Gastrocnemius medialis (tissue), 4 donors: ENCODE results near the gene DMGDH.

Experiments used
- CTCF ChIP-seq, 5 experiments: fragments of 450-650 bp in 3 of 5; fragments of 200-600 bp in 2 of 5; sonication (generic) in 2 of 5; IDR thresholded peaks in 4 of 5; conservative IDR thresholded peaks in 1 of 5; 1 replicate in 4 of 5; 2 replicates in 1 of 5; pipeline ENCODE4 v1.5.1; 2016 to 2019; ENCODE audit warnings: antibody characterized with exemption in 5 of 5, mild to moderate bottlenecking in 3 of 5, moderate library complexity in 3 of 5
- POLR2A ChIP-seq, 2 donors: fragments of 450-650 bp; IDR thresholded peaks; one replicate each; pipeline ENCODE4 v1.6.1; 2017; ENCODE audit warnings: antibody characterized with exemption in 2 of 2, mild to moderate bottlenecking in 2 of 2, moderate library complexity in 2 of 2

DNA sequence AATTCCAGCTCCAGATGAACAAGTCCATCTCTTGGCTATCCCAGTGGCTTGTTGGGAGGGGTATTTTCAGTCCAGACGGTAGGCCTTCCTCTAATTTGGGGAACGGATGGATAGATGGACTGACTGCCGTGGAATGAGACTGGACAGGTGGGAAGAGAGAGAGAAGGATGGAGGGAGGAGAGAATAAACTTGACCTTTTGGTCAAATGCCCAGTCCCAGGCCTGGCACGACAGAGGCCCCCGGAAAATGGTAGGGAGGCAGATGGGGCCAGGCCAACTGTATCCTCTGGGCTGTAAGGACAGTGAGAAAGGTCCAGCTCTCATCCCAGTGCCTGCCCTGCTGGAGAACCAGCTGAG lies 43.2 kb upstream of the DMGDH start:
- no peak for TF ChIP-seq CTCF (IDR thresholded peaks at IDR 0.05 in 4 of 5, conservative IDR thresholded peaks at IDR 0.05 in 1 of 5)
- no peak for TF ChIP-seq POLR2A (IDR thresholded peaks at IDR 0.05)
